Stimulated activated CD4-positive, alpha-beta T cell treated with anti-CD3 and anti-CD28 coated beads, Interleukin-1b, Interleukin-23, amount 100 ng/mL, for 48 hours (primary cell): ENCODE results near the gene TAF8.

ENCODE experiments used
- DNase-seq: peaks from one replicate; pipeline ENCODE4 v3.0.0-alpha.2; 2020

TAF8 gene

GRCh38 chr6:42066156-42066675, 15.9 kb downstream of the TAF8 start:
- DNase-seq = no peak

GRCh38 chr6:42068173-42068572, 17.8 kb downstream of the TAF8 start:
- no peak for DNase-seq

- no peak for DNase-seq
Observed at GRCh38 chr6:42068872-42069522, 18.7 kb downstream of the TAF8 start.

- no peak for DNase-seq
Observed at GRCh38 chr6:42071881-42072583, 21.7 kb downstream of the TAF8 start.

GRCh38 chr6:42073287-42073686, 23.0 kb downstream of the TAF8 start:
- DNase-seq = no peak

GRCh38 chr6:42075159-42075838, 25.0 kb downstream of the TAF8 start:
- peak; percentile 57 for DNase-seq

- no peak for DNase-seq
Observed at GRCh38 chr6:42078386-42078785, 28.1 kb downstream of the TAF8 start.

GRCh38 chr6:42079941-42080464, 29.7 kb downstream of the TAF8 start:
- no peak for DNase-seq

GRCh38 chr6:42083530-42083929, 33.2 kb downstream of the TAF8 start:
- no peak for DNase-seq

GRCh38 chr6:42084889-42085288, 34.6 kb downstream of the TAF8 start:
- no peak for DNase-seq

- no peak for DNase-seq
Observed at GRCh38 chr6:42086046-42087035, 36.0 kb downstream of the TAF8 start.

GRCh38 chr6:42088101-42088591, 37.8 kb downstream of the TAF8 start:
- no peak for DNase-seq

GRCh38 chr6:42090819-42091717, 40.7 kb downstream of the TAF8 start:
- DNase-seq = no peak

GRCh38 chr6:42091718-42092023, 41.3 kb downstream of the TAF8 start:
- DNase-seq = no peak

- no peak for DNase-seq
Observed at GRCh38 chr6:42093582-42094329, 43.4 kb downstream of the TAF8 start.

GRCh38 chr6:42095094-42095493, 44.8 kb downstream of the TAF8 start:
- DNase-seq = no peak

GRCh38 chr6:42095776-42096541, 45.6 kb downstream of the TAF8 start:
- no peak for DNase-seq

- peak; percentile 55 for DNase-seq
Observed at GRCh38 chr6:42099340-42100028, 49.2 kb downstream of the TAF8 start.
